Neuron (in vitro differentiated cells): ENCODE data around the gene TNNI2.
"Not testable (repeated sequence)": the region's sequence is repeated elsewhere in the genome, so short reads cannot be mapped to it uniquely, and the experiment has no call there.

Experiments used
- H2AFZ ChIP-seq: one replicate; pipeline ENCODE4 v1.6.1; 2013; ENCODE audit warnings: low read depth, mild to moderate bottlenecking, inconsistent platforms, low read length, moderate library complexity
- H3K27me3 ChIP-seq: one replicate; pipeline ENCODE4 v1.6.1; 2013; ENCODE audit warnings: low read length; ENCODE audit not compliant: insufficient read depth
- H3K36me3 ChIP-seq: one replicate; pipeline ENCODE4 v1.6.1; 2013; ENCODE audit warnings: low read length; ENCODE audit not compliant: insufficient read depth
- H3K4me1 ChIP-seq: one replicate; pipeline ENCODE4 v1.6.1; 2013; ENCODE audit warnings: low read length; ENCODE audit not compliant: insufficient read depth
- H3K4me3 ChIP-seq: 2 replicates; pipeline ENCODE4 v1.5.1; 2013; ENCODE audit warnings: mild to moderate bottlenecking, low read length, moderate library complexity
- H3K9me3 ChIP-seq: one replicate; pipeline ENCODE4 v1.6.1; 2013; ENCODE audit warnings: low read length

The TNNI2 gene

DNA sequence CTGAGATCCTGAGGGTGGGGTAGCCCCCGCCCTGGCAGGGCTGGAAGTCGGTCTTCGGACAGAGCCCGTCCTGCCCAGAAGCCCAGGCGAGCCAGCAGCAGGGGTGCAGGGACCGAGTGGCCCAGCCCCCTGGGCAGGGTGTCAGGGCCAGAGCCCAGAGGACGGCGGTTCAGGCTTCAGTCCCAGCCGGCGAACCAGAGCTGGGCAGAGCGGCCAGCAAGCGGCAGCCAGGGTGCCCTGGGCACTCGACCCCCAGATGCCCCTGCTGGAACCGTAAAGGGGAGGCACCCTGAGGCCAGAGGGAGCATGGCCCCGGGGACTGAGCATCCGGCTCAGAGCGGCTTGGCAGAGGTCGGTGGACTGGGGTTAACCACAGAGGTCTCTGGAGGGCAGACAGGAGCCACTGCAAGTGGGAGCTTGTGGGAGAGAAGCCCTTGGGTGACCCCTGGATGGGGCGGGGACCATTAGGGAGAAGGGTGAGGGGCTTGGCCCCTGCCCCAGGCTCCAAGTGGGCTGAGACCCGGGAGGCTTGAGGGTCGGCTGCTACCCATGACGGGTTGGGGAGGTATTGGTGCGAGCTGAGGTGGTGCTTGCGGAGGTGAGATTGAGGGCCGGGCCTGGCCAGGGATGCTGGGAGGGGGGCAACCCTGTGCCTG lies 30.0 kb downstream of the TNNI2 start:
- H3K4me3 ChIP-seq, result no peak overlapping the region
- H3K36me3 ChIP-seq, result no peaks in the 10 kb centered on the region
- peaks cover 13% of the 10 kb centered on the region for H3K4me1 ChIP-seq
- no peak overlapping the region for H2AFZ ChIP-seq
- no peaks in the 10 kb centered on the region for H3K27me3 ChIP-seq
- H3K9me3 ChIP-seq, result no peaks in the 10 kb centered on the region

DNA sequence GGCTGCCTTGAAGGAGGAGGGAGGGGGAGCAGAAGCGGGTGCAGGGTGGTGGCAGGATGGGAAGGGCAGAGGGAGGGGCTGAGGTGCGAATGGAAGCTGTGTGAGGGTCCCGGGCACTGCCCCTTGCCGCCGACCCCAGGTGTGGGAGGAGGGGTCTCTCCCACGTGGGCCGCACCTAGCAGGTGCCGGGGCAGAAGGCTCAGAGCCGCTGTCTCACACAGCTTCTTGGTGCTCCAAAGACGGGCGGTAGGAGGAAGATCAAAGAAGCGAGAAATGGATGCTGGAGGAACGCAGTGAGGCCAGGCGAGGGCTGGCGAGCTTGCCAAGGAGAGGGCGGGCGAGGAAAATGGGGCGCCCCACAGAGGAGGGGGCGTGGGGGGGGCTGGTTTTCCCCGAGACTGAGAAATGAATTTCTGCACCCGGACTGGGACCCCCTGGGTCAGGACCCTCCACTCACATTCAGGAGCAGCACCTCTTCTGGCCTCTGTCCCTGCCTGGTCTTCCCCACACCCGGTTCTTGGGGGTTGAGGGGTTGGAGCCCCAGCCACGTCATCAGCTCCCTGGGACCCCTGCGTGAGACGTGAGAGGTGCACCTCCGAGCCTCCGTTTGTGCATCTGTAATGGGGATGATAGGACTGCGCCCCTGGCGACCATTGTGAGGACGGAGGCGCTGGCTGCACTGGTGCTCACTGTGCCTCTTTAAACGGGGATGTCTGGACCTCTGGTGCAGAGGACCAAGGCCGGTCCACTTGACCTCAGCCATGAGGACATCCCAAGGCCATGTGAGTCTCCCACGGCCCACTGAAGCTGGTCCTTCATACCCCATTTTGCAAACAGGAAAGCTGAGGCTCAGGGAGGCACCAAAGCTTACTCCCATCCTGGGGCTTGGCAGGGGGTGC lies 30.9 kb downstream of the TNNI2 start:
- Histone ChIP-seq H3K4me1 (peaks cover 6% of the 10 kb centered on the region), H3K9me3 (no peaks in the 10 kb centered on the region), H3K36me3 (no peaks in the 10 kb centered on the region), H3K4me3 (no peak overlapping the region), H2AFZ (no peak overlapping the region), H3K27me3 (no peaks in the 10 kb centered on the region)

DNA sequence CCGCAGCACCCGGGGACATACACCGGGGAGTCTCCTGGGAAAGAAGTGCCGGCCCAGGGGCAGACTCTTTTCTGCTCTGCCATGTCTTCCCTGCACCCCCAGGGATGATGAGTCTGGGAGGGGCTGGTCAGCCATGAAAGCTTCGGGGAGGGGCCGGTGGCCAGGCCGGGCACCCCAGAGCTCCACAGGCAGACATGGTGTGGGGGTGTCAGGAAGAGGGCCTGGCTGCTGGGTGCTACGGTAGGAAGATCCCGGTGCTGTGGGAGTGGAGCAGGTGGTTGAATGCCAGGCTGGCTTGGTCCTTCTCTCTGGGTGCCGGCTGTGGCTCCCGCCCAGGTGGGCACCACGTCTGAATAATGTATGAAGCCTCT lies 31.5 kb downstream of the TNNI2 start:
- H3K4me1 ChIP-seq, result no peaks in the 10 kb centered on the region
- H3K4me3 ChIP-seq, result no peak overlapping the region
- no peak overlapping the region for H2AFZ ChIP-seq
- no peaks in the 10 kb centered on the region for H3K9me3 ChIP-seq
- H3K27me3 ChIP-seq, result no peaks in the 10 kb centered on the region
- H3K36me3 ChIP-seq, result no peaks in the 10 kb centered on the region

DNA sequence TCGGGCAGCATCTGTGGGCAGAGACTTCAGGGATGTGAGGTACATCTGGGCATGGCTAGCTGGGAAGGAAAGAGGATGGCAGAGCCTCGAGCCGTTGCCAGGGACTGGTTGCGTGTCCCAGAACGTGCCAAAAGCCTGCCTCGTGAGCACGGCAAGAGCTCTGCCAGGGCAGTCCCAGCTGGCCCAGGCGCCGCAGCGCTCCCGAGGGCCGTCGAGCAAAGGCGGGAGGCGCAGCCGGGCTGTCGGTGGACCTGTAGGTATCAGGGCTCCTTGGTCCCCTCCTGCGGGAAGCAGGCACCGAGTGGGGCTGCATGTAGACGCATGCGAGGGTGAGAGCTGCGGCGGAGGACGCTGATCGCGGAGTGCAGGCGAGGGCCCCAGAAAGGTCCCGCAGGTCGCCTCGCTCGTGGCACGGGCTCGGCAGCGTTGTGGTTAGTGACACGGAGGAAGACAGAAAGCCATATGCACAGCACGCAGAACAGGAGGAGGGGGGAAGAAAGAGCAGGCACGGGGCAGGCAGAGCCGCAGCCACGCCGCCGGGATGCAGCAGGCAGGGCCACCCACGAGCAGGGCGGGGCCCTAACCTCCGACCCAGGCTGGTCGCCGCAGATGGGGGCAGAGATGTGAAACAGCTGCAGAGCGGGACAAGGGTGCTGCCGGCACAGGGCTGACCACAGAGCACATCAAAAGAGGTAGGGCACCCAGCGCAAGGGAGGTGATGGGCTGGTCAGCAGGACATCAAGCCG lies 32.1 kb downstream of the TNNI2 start:
- Histone ChIP-seq H3K9me3 (no peaks in the 10 kb centered on the region), H3K27me3 (no peaks in the 10 kb centered on the region), H3K4me1 (no peaks in the 10 kb centered on the region), H3K4me3 (no peak overlapping the region), H2AFZ (no peak overlapping the region), H3K36me3 (no peaks in the 10 kb centered on the region)

DNA sequence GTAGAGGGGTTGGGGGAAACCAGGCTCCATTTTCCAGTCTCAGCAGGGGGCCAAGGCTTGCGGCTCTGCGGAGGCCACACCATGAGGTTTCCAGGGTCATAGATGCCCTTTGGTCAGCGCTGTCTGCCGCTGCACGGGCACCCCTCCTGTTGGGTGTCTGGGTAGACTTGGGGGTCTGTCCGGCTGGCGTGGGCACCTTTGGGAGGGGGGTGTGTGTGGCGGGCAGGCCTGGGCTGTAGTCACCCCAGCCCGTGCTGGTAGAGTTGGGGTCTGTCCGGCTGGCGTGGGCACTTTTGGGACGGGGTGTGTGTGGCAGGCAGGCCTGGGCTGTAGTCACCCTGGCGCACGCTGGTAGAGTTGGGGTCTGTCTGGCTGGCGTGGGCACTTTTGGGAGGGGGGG lies 32.8 kb downstream of the TNNI2 start:
- Histone ChIP-seq H3K4me3 (no peak overlapping the region), H3K27me3 (no peaks in the 10 kb centered on the region), H3K36me3 (no peaks in the 10 kb centered on the region), H3K4me1 (no peaks in the 10 kb centered on the region), H2AFZ (no peak overlapping the region), H3K9me3 (no peaks in the 10 kb centered on the region)

DNA sequence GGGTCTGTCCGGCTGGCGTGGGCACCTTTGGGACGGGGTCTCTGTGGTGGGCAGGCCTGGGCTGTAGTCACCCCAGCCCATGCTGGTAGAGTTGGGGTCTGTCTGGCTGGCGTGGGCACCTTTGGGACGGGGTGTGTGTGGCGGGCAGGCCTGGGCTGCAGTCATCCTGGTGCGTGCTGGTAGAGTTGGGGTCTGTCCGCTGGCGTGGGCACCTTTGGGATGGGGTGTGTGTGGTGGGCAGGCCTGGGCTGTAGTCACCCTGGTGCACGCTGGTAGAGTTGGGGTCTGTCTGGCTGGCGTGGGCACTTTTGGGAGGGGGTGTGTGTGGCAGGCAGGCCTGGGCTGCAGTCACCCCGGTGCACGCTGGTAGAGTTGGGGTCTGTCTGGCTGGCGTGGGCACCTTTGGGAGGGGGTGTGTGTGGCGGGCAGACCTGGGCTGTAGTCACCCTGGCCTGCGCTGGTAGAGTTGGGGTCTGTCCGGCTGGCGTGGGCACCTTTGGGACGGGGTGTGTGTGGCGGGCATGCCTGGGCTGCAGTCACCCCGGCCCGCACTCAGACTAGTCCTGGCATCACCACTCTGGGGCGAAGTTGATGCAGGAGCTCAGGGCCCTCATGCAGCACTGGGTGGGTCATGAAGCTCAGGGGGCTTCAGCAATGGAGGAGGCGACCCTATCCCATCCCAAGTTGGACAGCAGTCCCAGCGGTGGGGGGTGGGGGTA lies 33.6 kb downstream of the TNNI2 start:
- H3K9me3 ChIP-seq, result no peaks in the 10 kb centered on the region
- H2AFZ ChIP-seq, result no peak overlapping the region
- H3K4me3 ChIP-seq, result no peak overlapping the region
- peaks cover 2% of the 10 kb centered on the region for H3K4me1 ChIP-seq
- no peaks in the 10 kb centered on the region for H3K36me3 ChIP-seq
- no peaks in the 10 kb centered on the region for H3K27me3 ChIP-seq

DNA sequence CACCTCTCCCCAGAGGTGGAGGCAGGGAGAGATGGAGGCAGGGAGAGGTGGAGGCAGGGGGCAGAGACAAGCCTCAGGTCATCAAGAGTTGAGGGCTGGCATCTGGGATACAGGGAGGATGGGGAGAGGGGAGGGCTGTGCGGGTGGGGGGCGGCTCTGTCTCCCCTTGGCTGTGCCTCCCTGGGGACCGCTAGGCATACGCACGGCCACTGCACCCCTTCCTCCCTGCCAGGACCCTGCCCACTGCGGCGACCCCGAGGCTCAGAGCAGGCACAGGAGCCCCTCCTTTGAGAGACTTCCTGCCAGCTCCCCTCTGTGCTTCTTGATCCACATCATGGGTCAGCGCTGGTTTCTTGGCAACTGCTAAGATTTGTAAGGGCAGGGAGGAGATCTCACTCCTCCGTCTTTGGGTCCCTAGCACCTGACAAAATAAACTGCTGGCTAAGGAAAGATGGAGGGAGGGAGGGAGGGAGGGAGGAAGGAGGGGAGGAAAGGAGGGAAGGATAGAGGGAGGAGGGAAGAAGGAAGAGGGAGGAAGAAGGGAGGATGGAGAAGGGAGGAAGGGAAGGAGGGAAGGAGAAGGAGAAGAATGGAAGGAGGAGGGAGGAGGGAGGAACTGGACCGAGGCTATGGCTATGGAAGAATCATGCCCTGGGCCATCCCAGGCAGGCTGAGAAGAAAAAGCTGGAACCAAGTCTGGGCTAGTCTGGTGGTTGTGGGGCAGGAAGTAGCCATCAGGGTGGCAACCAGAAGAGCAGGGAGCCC lies 34.4 kb downstream of the TNNI2 start:
- H3K4me1 ChIP-seq, result peaks cover 2% of the 10 kb centered on the region
- no peak overlapping the region for H2AFZ ChIP-seq
- no peaks in the 10 kb centered on the region for H3K36me3 ChIP-seq
- no peak overlapping the region for H3K4me3 ChIP-seq
- H3K9me3 ChIP-seq, result no peaks in the 10 kb centered on the region
- H3K27me3 ChIP-seq, result no peaks in the 10 kb centered on the region

DNA sequence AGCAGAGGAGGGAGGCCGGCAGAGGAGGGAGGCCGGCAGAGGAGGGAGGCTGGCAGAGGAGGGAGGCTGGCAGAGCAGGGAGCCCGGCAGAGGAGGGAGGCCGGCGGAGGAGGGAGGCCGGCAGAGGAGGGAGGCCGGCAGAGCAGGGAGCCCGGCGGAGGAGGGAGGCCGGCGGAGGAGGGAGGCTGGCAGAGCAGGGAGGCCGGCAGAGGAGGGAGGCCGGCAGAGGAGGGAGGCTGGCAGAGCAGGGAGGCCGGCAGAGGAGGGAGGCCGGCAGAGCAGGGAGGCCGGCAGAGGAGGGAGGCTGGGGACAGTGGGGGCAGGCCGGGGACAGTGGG lies 35.0 kb downstream of the TNNI2 start:
- not testable (repeated sequence) for H2AFZ ChIP-seq, H3K9me3 ChIP-seq, H3K4me1 ChIP-seq, H3K36me3 ChIP-seq, H3K27me3 ChIP-seq, H3K4me3 ChIP-seq

DNA sequence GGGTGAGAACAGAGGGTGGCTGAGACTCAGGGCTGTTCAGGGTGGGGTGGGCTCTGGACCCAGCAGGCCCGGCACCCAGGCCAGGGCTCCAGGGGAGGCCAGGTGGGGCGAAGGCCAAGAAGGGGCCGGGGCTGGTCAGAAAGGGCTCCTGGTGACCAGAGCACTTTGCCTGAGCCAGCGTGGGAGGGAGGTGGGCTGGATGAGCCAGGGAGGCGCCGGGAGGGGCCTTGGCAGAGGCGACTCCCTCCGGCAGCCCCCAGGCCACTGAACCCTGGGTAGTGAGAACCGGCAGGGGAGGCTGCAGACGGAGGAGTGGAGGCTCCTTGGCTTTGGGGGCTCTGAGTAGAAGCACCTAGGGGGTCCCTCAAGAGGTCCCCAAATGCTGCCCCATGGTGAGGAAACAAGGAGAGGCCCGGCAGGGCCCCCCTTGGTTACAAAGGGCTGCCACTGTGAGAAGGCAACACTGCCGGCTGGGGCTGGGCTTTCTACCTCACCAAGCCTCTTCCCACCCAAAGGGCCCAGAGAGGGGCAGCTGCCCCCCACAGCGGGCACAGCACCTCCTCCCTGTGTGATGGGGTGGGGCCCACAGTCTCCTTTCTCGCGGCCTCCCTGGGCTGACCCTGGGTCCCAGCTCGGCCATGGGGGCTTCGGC lies 35.8 kb downstream of the TNNI2 start:
- not testable (repeated sequence) for H3K4me3 ChIP-seq, H3K9me3 ChIP-seq, H3K36me3 ChIP-seq, H3K27me3 ChIP-seq, H2AFZ ChIP-seq, H3K4me1 ChIP-seq

DNA sequence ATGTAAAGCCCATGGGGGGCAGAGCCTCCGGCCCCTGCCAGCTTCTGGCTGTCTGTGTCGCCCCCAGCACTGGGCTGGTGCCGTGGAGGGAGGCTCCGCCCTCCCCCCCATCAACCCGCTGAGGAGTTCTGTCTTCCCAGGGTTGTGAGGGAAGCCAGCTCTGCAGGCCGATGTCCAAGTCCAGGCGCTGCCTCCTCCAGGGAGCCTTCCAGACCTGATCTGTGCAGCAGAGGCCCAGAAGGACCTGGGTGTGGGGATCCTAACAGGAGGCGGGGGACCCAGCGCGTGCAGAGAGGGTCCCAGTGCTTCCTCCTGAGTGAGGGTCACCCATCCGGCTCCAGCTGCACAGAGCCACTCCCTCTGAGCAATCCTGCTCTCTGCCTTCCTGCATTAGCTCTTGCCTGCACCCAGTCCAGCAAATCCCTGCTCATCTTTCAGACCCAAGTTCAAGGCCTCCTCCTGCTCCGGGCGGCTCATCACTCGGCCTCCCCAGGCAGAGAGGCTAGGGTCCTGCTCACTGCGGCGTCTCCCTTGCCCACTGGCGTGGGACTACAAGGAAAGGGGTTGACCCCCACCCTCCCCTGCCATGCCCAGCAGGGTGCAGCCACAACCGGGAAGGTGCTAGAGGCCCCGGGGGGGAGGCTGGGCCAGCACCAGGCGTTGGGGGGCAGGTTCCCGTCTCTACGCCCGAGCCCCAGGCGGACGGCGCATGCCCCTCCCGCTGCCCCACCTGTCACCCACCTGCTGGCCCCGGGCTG lies 36.5 kb downstream of the TNNI2 start:
- Histone ChIP-seq H2AFZ (no peak overlapping the region), H3K27me3 (no peaks in the 10 kb centered on the region), H3K4me1 (peaks cover 2% of the 10 kb centered on the region), H3K4me3 (no peak overlapping the region), H3K9me3 (no peaks in the 10 kb centered on the region), H3K36me3 (no peaks in the 10 kb centered on the region)

DNA sequence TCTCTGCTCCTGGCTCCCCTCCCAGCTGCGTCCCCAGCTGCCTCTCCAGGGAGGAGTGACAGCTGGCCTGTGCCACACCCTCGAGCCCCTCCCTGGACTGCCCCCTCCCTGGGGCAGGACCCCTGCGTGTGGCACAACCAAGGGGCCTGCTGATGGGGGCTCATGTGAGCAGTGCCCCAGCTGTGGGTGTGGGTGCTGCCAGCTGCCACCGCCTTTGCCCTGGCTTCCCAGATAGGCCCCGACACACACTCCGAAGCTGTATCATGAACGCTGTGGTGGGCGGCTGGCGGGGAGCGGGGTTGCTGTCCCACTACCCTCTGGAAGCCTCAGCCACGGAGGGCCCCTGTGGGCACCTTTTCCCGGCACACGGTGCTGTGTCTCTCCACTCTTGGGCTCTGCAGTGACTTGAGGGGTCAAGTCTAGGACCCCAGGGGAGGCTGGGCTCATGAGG lies 37.1 kb downstream of the TNNI2 start:
- not testable (repeated sequence) for H3K4me1 ChIP-seq, H3K4me3 ChIP-seq

More for the DNA sequence above, 37.1 kb downstream of the TNNI2 start:
- not testable (repeated sequence) for H3K9me3 ChIP-seq, H3K27me3 ChIP-seq, H3K36me3 ChIP-seq, H2AFZ ChIP-seq
